ENCODE data around the gene EN2.

EN2 gene

GRCh38 chr7:155458111-155458877 lies at the start of gene EN2:
TSS of gene EN2 (plus strand) at chr7:155458129. CDS start at chr7:155458378, 249 bp downstream.
- no peak for DNase-seq

GRCh38 chr7:155408651-155409586 lies 49.0 kb upstream of the EN2 start:
- no peak for DNase-seq

GRCh38 chr7:155409980-155410379 lies 47.9 kb upstream of the EN2 start:
- no peak for DNase-seq

GRCh38 chr7:155410431-155410830 lies 47.5 kb upstream of the EN2 start:
- no peak for DNase-seq

- DNase-seq: no peak
Observed at GRCh38 chr7:155411718-155412415, 46.1 kb upstream of the EN2 start.

GRCh38 chr7:155412416-155413253 lies 45.3 kb upstream of the EN2 start:
- peak; percentile 47 for DNase-seq

- DNase-seq: no peak
Observed at GRCh38 chr7:155414547-155415492, 43.1 kb upstream of the EN2 start.

- no peak for DNase-seq
Observed at GRCh38 chr7:155416646-155417380, 41.1 kb upstream of the EN2 start.

GRCh38 chr7:155418304-155418703 lies 39.6 kb upstream of the EN2 start:
- no peak for DNase-seq

- DNase-seq: no peak
Observed at GRCh38 chr7:155418941-155419755, 38.8 kb upstream of the EN2 start.

- no peak for DNase-seq
Observed at GRCh38 chr7:155420116-155420515, 37.8 kb upstream of the EN2 start.

GRCh38 chr7:155422151-155422550 lies 35.8 kb upstream of the EN2 start:
- DNase-seq: no peak

- DNase-seq: no peak
Observed at GRCh38 chr7:155422599-155423336, 35.2 kb upstream of the EN2 start.

GRCh38 chr7:155423337-155424285 lies 34.3 kb upstream of the EN2 start:
- no peak for DNase-seq

- DNase-seq: no peak
Observed at GRCh38 chr7:155424301-155425010, 33.5 kb upstream of the EN2 start.

GRCh38 chr7:155425011-155425340 lies 33.0 kb upstream of the EN2 start:
- no peak for DNase-seq

- no peak for DNase-seq
Observed at GRCh38 chr7:155425887-155426286, 32.0 kb upstream of the EN2 start.

All from DMS153 (cell line).